A549 (cell line): ENCODE data around the gene RELN.

ENCODE experiments used
- CEBPB ChIP-seq, 2 experiments: fragments of >200 bp in 1 of 2; sonication (Bioruptor Twin) in 1 of 2; formaldehyde crosslinking in 1 of 2; IDR thresholded peaks; 2 replicates each; pipeline ENCODE4 v1.6.1; 2012 to 2016
- EP300 ChIP-seq, 2 experiments: fragments of >200 bp; sonication (Bioruptor Twin); formaldehyde crosslinking; IDR thresholded peaks; 2 replicates in 1 of 2; 3 replicates in 1 of 2; pipeline ENCODE4 v1.6.1; 2016 to 2017
- MAFK ChIP-seq: fragments of 450-650 bp; IDR thresholded peaks from 2 replicates; pipeline ENCODE4 v1.6.1; 2014; ENCODE audit not compliant: partially characterized antibody
- POLR2A ChIP-seq: IDR thresholded peaks from 2 replicates; pipeline ENCODE4 v1.6.1; 2012; ENCODE audit warnings: mild to moderate bottlenecking, low read length

DNA sequence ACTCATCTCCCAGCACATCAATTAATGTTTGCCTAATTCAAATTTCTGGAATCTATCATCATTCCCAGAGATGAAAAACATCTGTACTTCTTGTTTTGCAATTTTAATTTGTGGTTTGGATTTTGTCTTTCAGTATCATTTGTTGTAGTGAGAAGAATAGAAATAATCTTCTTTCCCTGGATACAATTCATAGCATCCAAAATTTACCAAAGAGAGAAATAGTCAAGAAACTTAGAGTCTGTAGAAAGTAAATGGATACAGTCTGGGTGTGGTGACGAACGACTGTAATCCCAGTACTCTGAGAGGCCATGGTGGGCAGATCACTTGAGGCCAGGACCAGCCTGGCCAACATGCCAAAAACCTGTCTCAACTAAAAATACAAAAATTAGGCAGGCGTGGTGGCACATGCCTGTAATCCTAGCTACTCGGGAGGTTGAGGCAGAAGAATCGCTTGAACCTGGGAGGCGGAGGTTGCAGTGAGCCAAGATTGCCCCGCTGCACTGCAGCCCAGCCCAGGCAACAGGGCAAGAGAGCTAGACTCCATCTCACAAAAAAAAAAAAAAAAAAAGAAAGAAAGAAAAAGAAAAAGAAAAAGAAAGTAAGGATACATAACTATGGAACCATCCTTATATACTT, 193.0 kb downstream of the RELN start:
- TF ChIP-seq POLR2A (no peak), MAFK (no peak), EP300 (IDR thresholded peaks at IDR 0.05) (no peak), CEBPB (IDR thresholded peaks at IDR 0.05) (no peak)
